BLaER1 treated with 17β-estradiol and CSF1 and Interleukin-3, amounts not matched to agents 10 nM and 100 nM (cell line): ENCODE results near the gene MITF.
A peak's percentile ranks its signal among the peaks of the same experiment; 100 is the strongest.

ENCODE experiments used
- H3K27ac ChIP-seq, 11 experiments: shearing (Covaris generic); formaldehyde crosslinking; 2 replicates each; pipeline ENCODE4 v1.8.1; 2022
- H3K27me3 ChIP-seq, 11 experiments: shearing (Covaris generic); formaldehyde crosslinking; 2 replicates each; pipeline ENCODE4 v1.8.1; 2022
- H3K36me3 ChIP-seq, 11 experiments: shearing (Covaris generic); formaldehyde crosslinking; 2 replicates each; pipeline ENCODE4 v1.8.1; 2022
- H3K4me1 ChIP-seq, 10 experiments: shearing (Covaris generic); formaldehyde crosslinking; 2 replicates each; pipeline ENCODE4 v1.8.1; 2022
- H3K4me2 ChIP-seq, 11 experiments: shearing (Covaris generic); formaldehyde crosslinking; 2 replicates each; pipeline ENCODE4 v1.8.1; 2022
- H3K4me3 ChIP-seq, 10 experiments: shearing (Covaris generic); formaldehyde crosslinking; 2 replicates each; pipeline ENCODE4 v1.8.1; 2022
- H3K9ac ChIP-seq, 11 experiments: shearing (Covaris generic); formaldehyde crosslinking; 2 replicates each; pipeline ENCODE4 v1.8.1; 2022
- H3K9me3 ChIP-seq, 11 experiments: shearing (Covaris generic); formaldehyde crosslinking; replicated peaks in 1 of 11; 2 replicates each; pipeline ENCODE4 v1.8.1; 2022
- H4K20me1 ChIP-seq, 11 experiments: shearing (Covaris generic); formaldehyde crosslinking; 2 replicates each; pipeline ENCODE4 v1.8.1; 2022
- Cebpa-rat ChIP-seq, 11 experiments: shearing (Covaris generic); IDR thresholded peaks; 2 replicates each; pipeline ENCODE4 v1.8.1; 2022

Gene MITF

DNA sequence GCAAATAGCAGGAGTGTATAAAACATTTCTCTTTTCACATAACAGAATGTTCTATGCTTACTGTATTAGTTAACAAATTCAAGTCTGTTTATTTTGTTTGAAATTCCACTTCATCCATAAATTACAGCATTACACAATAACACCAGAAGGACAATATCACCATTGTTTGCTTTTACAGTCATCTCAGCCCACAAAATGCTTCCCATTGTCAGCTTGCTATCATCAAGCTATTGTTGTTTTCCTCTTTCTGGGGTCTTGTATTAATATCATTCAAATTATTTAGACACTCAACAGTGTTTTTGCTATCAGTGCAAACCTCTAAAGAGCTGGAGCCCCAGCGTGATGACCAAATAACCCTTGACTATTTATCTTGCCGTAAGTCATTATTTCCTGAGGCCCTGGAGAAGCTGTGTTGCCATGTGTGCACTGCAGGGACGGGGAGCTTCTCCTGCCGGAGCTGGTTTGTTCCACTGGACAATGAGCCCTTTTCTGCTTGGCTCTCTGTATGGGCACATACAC is 261.4 kb downstream of the MITF start:
- Histone ChIP-seq H3K36me3 (no peaks in the 10 kb centered on the region), H3K27me3 (no peaks in the 10 kb centered on the region), H3K4me1 (peaks cover 4 to 42% (median 16%) of the 10 kb centered on the region in 10 experiments), H3K9me3 (peaks cover 0 to 18% (median 6%) of the 10 kb centered on the region in 11 experiments; a peak in 10 of 22 replicates), H3K4me2 (no peak overlapping the region), H3K4me3 (no peak overlapping the region), H4K20me1 (no peaks in the 10 kb centered on the region), H3K27ac (no peak overlapping the region), H3K9ac (no peak overlapping the region)
- TF ChIP-seq Cebpa-rat (IDR thresholded peaks at IDR 0.05), result no peak

DNA sequence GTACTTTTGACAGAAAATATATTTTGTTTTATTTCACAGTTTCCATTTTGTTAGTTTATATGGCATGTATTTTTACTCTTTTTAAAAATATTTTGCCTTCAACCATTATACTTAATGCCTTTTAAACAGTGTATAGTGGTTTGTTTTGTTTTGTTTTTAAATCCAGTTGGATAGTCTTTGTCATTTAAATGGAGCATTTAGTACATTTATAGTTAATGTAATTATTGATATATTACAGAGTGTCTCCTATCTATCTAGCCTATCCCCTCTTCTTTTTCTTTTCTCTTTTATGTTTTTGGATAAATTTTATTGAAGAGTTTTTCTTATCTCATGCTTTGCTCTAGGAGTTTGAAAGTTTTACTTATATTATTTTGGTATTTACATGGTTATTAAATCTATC is 263.9 kb downstream of the MITF start:
- peaks cover 13 to 41% (median 20%) of the 10 kb centered on the region in 10 experiments for H3K4me1 ChIP-seq

DNA sequence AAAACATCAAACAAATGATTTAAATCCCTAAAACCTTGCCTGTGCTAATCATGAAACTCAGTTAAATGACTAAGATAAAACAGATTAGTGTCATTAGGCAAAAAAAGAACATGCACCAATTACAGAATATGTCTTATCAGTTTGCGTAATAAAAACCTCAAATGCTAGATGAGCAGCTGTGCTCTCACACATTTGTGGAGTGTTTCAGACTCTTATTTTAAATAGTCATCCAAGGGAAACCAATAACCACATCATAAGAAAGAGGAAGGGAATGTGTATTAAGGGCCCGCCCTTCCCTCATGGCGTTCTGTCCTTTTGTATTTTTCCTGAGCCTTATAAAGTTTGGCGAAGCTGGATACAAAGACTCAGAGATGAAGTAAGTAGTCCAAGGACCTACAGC is 266.8 kb downstream of the MITF start:
- peak overlapping the region in 10 of 11 experiments; percentile 64 to 89 (median 88); a peak in 21 of 22 replicates for H3K27ac ChIP-seq
- no peaks in the 10 kb centered on the region for H4K20me1 ChIP-seq
- peak overlapping the region in 9 of 11 experiments; percentile 41 to 69 (median 59); a peak in 15 of 22 replicates for H3K9ac ChIP-seq
- TF ChIP-seq Cebpa-rat (IDR thresholded peaks at IDR 0.05), result peak in 7 of 11 experiments; percentile 26 to 93 (median 59); a peak in 8 of 22 replicates
- peak overlapping the region in 1 of 10 experiments; percentile 8; a peak in 1 of 20 replicates for H3K4me3 ChIP-seq
- H3K36me3 ChIP-seq, result no peaks in the 10 kb centered on the region
- H3K9me3 ChIP-seq, result peaks cover 0 to 19% (median 7%) of the 10 kb centered on the region in 11 experiments; a peak in 9 of 22 replicates
- no peaks in the 10 kb centered on the region for H3K27me3 ChIP-seq
- H3K4me2 ChIP-seq, result peak overlapping the region; percentile 41 to 86 (median 68); a peak in 21 of 22 replicates
- peaks cover 19 to 35% (median 29%) of the 10 kb centered on the region in 10 experiments for H3K4me1 ChIP-seq

More for the DNA sequence above, 263.9 kb downstream of the MITF start:
- Histone ChIP-seq H3K27me3 (no peaks in the 10 kb centered on the region), H3K27ac (no peak overlapping the region), H3K36me3 (no peaks in the 10 kb centered on the region), H3K4me3 (no peak overlapping the region), H3K4me2 (no peak overlapping the region), H4K20me1 (no peaks in the 10 kb centered on the region), H3K9ac (no peak overlapping the region), H3K9me3 (peaks cover 4 to 28% (median 10%) of the 10 kb centered on the region in 11 experiments; a peak in 14 of 22 replicates)
- no peak for TF ChIP-seq Cebpa-rat (IDR thresholded peaks at IDR 0.05)

DNA sequence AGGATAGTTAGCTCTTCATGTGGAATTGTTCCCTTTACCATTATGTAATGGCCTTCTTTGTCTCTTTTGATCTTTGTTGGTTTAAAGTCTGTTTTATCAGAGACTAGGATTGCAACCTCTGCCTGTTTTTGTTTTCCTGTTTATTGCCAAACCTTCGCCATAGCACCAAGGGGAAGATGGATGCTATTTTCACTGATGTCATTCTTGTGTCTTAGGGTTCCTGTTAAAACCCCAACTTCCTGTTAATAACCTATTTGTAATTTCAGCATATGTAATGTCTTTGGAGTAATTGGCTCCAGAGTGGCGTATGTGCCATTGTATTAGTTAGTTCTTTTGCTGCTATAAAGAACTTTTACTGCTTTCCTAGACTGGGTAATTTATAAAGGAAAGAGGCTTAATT is 271.1 kb downstream of the MITF start:
- H3K9ac ChIP-seq, result no peak overlapping the region
- no peaks in the 10 kb centered on the region for H3K27me3 ChIP-seq
- no peak for TF ChIP-seq Cebpa-rat (IDR thresholded peaks at IDR 0.05)
- peaks cover 17 to 46% (median 28%) of the 10 kb centered on the region in 10 experiments for H3K4me1 ChIP-seq
- H3K9me3 ChIP-seq, result peaks cover 0 to 16% (median 6%) of the 10 kb centered on the region in 11 experiments; a peak in 8 of 22 replicates
- H3K4me2 ChIP-seq, result peak overlapping the region; percentile 26 to 71 (median 55); a peak in 21 of 22 replicates
- no peak overlapping the region for H3K4me3 ChIP-seq
- no peaks in the 10 kb centered on the region for H3K36me3 ChIP-seq
- H4K20me1 ChIP-seq, result no peaks in the 10 kb centered on the region
- peak overlapping the region in 10 of 11 experiments; percentile 9 to 70 (median 42); a peak in 15 of 22 replicates for H3K27ac ChIP-seq

DNA sequence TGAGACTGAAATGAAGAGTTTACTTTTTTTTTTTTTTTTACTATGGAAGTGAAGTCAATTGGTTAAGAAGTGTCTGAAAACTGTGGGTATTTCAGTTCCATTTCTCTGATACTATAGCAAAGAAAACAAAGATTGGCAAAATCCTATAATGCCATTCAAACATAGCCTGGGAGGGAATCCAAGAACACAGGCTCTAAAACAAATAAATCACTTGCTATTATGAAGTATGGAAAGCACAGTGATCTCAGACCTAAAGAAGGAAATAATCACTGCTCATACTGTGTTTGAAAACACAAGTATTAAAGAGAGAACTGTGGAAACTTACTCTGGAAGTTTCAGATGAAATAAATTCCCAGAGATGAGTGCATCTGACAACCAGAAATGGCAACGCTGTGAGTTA is 272.3 kb downstream of the MITF start:
- no peaks in the 10 kb centered on the region for H4K20me1 ChIP-seq
- peaks cover 0 to 16% (median 6%) of the 10 kb centered on the region in 11 experiments; a peak in 8 of 22 replicates for H3K9me3 ChIP-seq
- no peaks in the 10 kb centered on the region for H3K27me3 ChIP-seq
- no peaks in the 10 kb centered on the region for H3K36me3 ChIP-seq
- no peak overlapping the region; a peak in 1 of 22 replicates for H3K4me2 ChIP-seq
- peaks cover 7 to 35% (median 17%) of the 10 kb centered on the region in 10 experiments; a peak in 19 of 20 replicates for H3K4me1 ChIP-seq
- TF ChIP-seq Cebpa-rat (IDR thresholded peaks at IDR 0.05), result no peak
- H3K4me3 ChIP-seq, result no peak overlapping the region
- no peak overlapping the region for H3K9ac ChIP-seq
- 0 out of 22 replicates have a peak overlapping the region, but pooled peaks of 1 of the 11 experiments have one; percentile 70 for H3K27ac ChIP-seq
